Endodermal cell (in vitro differentiated cells): ENCODE results near the gene SCRT2. TPM values are rescaled to one million over a fixed set of nuclear protein-coding genes. Genes with fewer than 3 reads are reported as not detected.

Experiments
- DNase-seq: peaks from one replicate; pipeline ENCODE4 v3.0.0-alpha.2; 2017
- H3K27ac ChIP-seq: 2 replicates; pipeline ENCODE4 v1.5.1; 2013; ENCODE audit warnings: mild to moderate bottlenecking, low read depth, low read length, moderate library complexity
- H3K27me3 ChIP-seq: 2 replicates; pipeline ENCODE4 v1.6.1; 2013; ENCODE audit warnings: mild to moderate bottlenecking, low read length, moderate library complexity; ENCODE audit not compliant: insufficient read depth, control insufficient read depth, poor library complexity, severe bottlenecking
- H3K36me3 ChIP-seq: 2 replicates; pipeline ENCODE4 v1.7.0; 2013; ENCODE audit warnings: mild to moderate bottlenecking, low read length, moderate library complexity; ENCODE audit not compliant: control insufficient read depth, insufficient read depth
- H3K4me1 ChIP-seq: one replicate; pipeline ENCODE4 v1.7.0; 2013; ENCODE audit warnings: low read length; ENCODE audit not compliant: control insufficient read depth, insufficient read depth
- H3K4me3 ChIP-seq: 2 replicates; pipeline ENCODE4 v1.5.1; 2013; ENCODE audit warnings: mild to moderate bottlenecking, low read length, moderate library complexity
- H3K9ac ChIP-seq: 2 replicates; pipeline ENCODE4 v1.6.1; 2013; ENCODE audit warnings: mild to moderate bottlenecking, low read length, moderate library complexity; ENCODE audit not compliant: poor library complexity, severe bottlenecking; ENCODE audit errors: extremely low read depth
- H3K9me3 ChIP-seq: 2 replicates; pipeline ENCODE4 v1.6.1; 2013; ENCODE audit warnings: mild to moderate bottlenecking, low read length, moderate library complexity; ENCODE audit not compliant: control insufficient read depth
- H3K27ac Mint-ChIP-seq: 2 replicates; pipeline ENCODE4 v1.8.0; 2020; ENCODE audit warnings: mixed read lengths
- H3K27me3 Mint-ChIP-seq: 2 replicates; pipeline ENCODE4 v1.8.0; 2021; ENCODE audit warnings: mild to moderate bottlenecking, mixed read lengths; ENCODE audit not compliant: insufficient read depth
- H3K36me3 Mint-ChIP-seq: 2 replicates; pipeline ENCODE4 v1.8.0; 2020; ENCODE audit warnings: low read depth, mixed read lengths
- H3K4me1 Mint-ChIP-seq: 2 replicates; pipeline ENCODE4 v1.8.0; 2020; ENCODE audit warnings: mixed read lengths
- H3K4me3 Mint-ChIP-seq: 2 replicates; pipeline ENCODE4 v1.8.0; 2020; ENCODE audit warnings: mild to moderate bottlenecking, moderate library complexity, mixed read lengths
- H3K9me3 Mint-ChIP-seq: 2 replicates; pipeline ENCODE4 v1.8.0; 2020; ENCODE audit warnings: mild to moderate bottlenecking, mixed read lengths
- CTCF ChIP-seq: fragments of 200-600 bp; sonication (generic); conservative IDR thresholded peaks from 2 replicates; pipeline ENCODE4 v1.5.0; 2021; ENCODE audit warnings: antibody characterized with exemption, mild to moderate bottlenecking
- WGBS, 2 experiments: methylation state at CpG; one replicate each; pipeline versions ENCODE4 v1.1.5 to v1.1.7; 2013; ENCODE audit warnings: missing lambda C conversion rate in 2 of 2, mixed read lengths in 1 of 2; ENCODE audit not compliant: insufficient coverage in 1 of 2, insufficient read length in 1 of 2; 5-methylcytosine and 5-hydroxymethylcytosine counted together
- total RNA-seq, 2 donors: library from RNA; stranded (reverse); fragmentation: NEBNext Ultra II Directional in 1 of 2; extraction: Animal tissue kit (Norgen Biotek cat#: 25700) in 1 of 2; gene quantifications; 2 replicates in 1 of 2; 3 replicates in 1 of 2; pipeline ENCODE4 v1.2.1, GENCODE V29; 2021

Gene SCRT2
- total RNA-seq, 2 donors from 2014 or later = not detected

DNA sequence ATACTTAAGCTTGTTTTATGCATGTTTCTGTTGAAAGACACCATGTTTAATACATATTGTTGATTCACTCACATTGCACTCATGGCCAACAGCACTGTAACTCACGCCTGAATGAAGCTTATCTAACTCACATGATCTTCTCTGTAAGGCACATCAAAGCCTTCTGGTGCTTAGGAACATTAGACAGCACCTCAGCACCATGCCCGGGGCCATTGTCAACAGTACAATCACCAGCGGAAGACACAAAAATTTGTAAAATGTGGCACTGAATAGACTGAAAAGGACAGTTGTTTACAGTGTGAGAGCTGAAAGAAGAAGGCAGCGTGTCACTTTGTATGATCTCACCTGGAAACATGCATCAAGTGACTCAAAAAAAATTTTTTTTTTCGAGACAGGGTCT, 56.6 kb downstream of the SCRT2 start:
- H3K4me3 ChIP-seq = no peak overlapping the region
- no peak overlapping the region for H3K9ac ChIP-seq
- no peak overlapping the region for H3K27ac Mint-ChIP-seq
- no peak for TF ChIP-seq CTCF
- 74 to 91% methylated on average over 5 of the region's 5 CpGs for WGBS, 2 experiments
- no peak for DNase-seq
- H3K9me3 Mint-ChIP-seq = peaks cover 8% of the 10 kb centered on the region
- no peaks in the 10 kb centered on the region for H3K27me3 ChIP-seq
- no peak overlapping the region for H3K27ac ChIP-seq
- H3K9me3 ChIP-seq = peaks cover 10% of the 10 kb centered on the region
- H3K36me3 Mint-ChIP-seq = no peaks in the 10 kb centered on the region
- H3K4me1 ChIP-seq = peaks cover 5% of the 10 kb centered on the region
- H3K4me3 Mint-ChIP-seq = no peak overlapping the region
- peaks cover 9% of the 10 kb centered on the region for H3K27me3 Mint-ChIP-seq
- no peaks in the 10 kb centered on the region for H3K36me3 ChIP-seq
- peaks cover 22% of the 10 kb centered on the region for H3K4me1 Mint-ChIP-seq

GRCh38 chr20:617934-618690, 57.5 kb downstream of the SCRT2 start:
- H3K4me3 Mint-ChIP-seq = no peak overlapping the region

DNA sequence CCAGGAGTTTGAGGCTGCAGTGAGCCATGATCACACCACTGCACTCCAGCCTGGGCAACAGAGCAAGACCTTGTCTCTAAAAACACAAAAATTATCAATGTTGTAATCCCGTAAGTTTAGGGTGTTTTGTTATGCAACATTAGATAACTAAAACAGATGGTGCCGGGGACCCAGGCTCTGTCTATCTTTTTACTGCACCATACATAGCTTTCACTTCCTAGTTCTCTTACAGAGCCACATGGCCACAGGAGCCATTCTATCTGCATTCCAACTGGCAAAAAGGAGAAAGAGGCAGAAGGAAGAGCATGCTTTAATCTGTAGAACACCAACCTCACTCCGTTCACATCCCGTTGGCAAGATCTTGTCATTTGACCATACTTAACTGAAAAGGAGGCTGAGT, 60.1 kb downstream of the SCRT2 start:
- no peak for DNase-seq

More at GRCh38 chr20:617934-618690, 57.5 kb downstream of the SCRT2 start:
- peaks cover 4% of the 10 kb centered on the region for H3K4me1 ChIP-seq
- Mint-ChIP-seq H3K27me3 (peaks cover 12% of the 10 kb centered on the region), H3K36me3 (no peaks in the 10 kb centered on the region), H3K27ac (no peak overlapping the region), H3K4me1 (peaks cover 18% of the 10 kb centered on the region), H3K9me3 (peaks cover 8% of the 10 kb centered on the region)
- no peak for DNase-seq
- H3K9ac ChIP-seq = no peak overlapping the region
- H3K27ac ChIP-seq = no peak overlapping the region
- no peak for TF ChIP-seq CTCF
- no peaks in the 10 kb centered on the region for H3K27me3 ChIP-seq
- H3K36me3 ChIP-seq = no peaks in the 10 kb centered on the region
- H3K4me3 ChIP-seq = no peak overlapping the region
- H3K9me3 ChIP-seq = peaks cover 10% of the 10 kb centered on the region
- WGBS, 2 experiments = 93 to 96% methylated on average over 4 of the region's 4 CpGs

More for the DNA sequence above, 60.1 kb downstream of the SCRT2 start:
- H3K4me3 ChIP-seq = no peak overlapping the region
- Mint-ChIP-seq H3K36me3 (no peaks in the 10 kb centered on the region), H3K9me3 (peaks cover 8% of the 10 kb centered on the region), H3K27me3 (peaks cover 22% of the 10 kb centered on the region), H3K4me3 (no peak overlapping the region), H3K4me1 (peaks cover 15% of the 10 kb centered on the region), H3K27ac (no peak overlapping the region)
- 97 to 100% methylated on average over 2 to 4 of the region's 4 CpGs for WGBS, 2 experiments
- peaks cover 10% of the 10 kb centered on the region for H3K9me3 ChIP-seq
- no peak overlapping the region for H3K27ac ChIP-seq
- H3K27me3 ChIP-seq = peaks cover 6% of the 10 kb centered on the region
- H3K9ac ChIP-seq = no peak overlapping the region
- TF ChIP-seq CTCF = no peak
- H3K36me3 ChIP-seq = no peaks in the 10 kb centered on the region
- peaks cover 11% of the 10 kb centered on the region for H3K4me1 ChIP-seq
